HepG2 (cell line): ENCODE data around the gene DNPH1. TPM values are rescaled to one million over a fixed set of nuclear protein-coding genes. Genes with fewer than 3 reads are reported as not detected.

Source experiments
- ETV6 ChIP-seq: sonication (generic); formaldehyde crosslinking; conservative IDR thresholded peaks from 2 replicates; pipeline ENCODE4 v1.4.0; 2020; ENCODE audit warnings: missing genetic modification reagents
- FOXO1 ChIP-seq: sonication (generic); formaldehyde crosslinking; IDR thresholded peaks from 2 replicates; pipeline ENCODE4 v1.4.0; 2020; ENCODE audit warnings: missing genetic modification reagents
- POLR2A ChIP-seq, 2 experiments: IDR thresholded peaks; 2 replicates each; pipeline ENCODE4 v1.6.1; 2011; ENCODE audit warnings: low read depth in 2 of 2, low read length in 2 of 2, mild to moderate bottlenecking in 1 of 2, moderate library complexity in 1 of 2; ENCODE audit not compliant: insufficient read depth in 1 of 2
- ZNF274 ChIP-seq: sonication (generic); formaldehyde crosslinking; IDR thresholded peaks from 2 replicates; pipeline ENCODE4 v1.5.1; 2020; ENCODE audit warnings: mild to moderate bottlenecking, missing genetic modification reagents
- ZSCAN25 ChIP-seq: sonication (generic); formaldehyde crosslinking; IDR thresholded peaks from 2 replicates; pipeline ENCODE4 v1.8.0; 2022; ENCODE audit warnings: mild to moderate bottlenecking, missing genetic modification reagents
- polyA plus RNA-seq, 8 experiments: library from polyadenylated mRNA; depleted of rRNA in 3 of 8; stranded (reverse) in 7 of 8; unstranded in 1 of 8; fragments of >200 nt; fragmentation: Illumina TruSeq in 4 of 8; extraction: Trizol in 4 of 8; gene quantifications; 2 replicates each; pipeline versions ENCODE4 v1.2.1 to v1.2.3, GENCODE V29; 2011 to 2016; ENCODE audit warnings: low read depth in 4 of 8, missing spikeins in 1 of 8, mixed read lengths in 1 of 8; ENCODE audit not compliant: insufficient read depth in 1 of 8
- total RNA-seq, 5 experiments: library from RNA; depleted of rRNA; stranded (reverse); fragments of >200 nt; fragmentation: Illumina TruSeq; extraction: Trizol; gene quantifications; 2 replicates each; pipeline ENCODE4 v1.2.3, GENCODE V29; 2016; ENCODE audit warnings: low read depth in 1 of 5
- TF ChIP-seq, protein P1 (sequence below), 2 experiments: fragments of 450-650 bp in 1 of 2; sonication (generic) in 1 of 2; formaldehyde crosslinking in 1 of 2; IDR thresholded peaks; 2 replicates each; pipeline versions ENCODE4 v1.6.1 to v1.8.0; 2016 to 2022; ENCODE audit warnings: antibody characterized with exemption in 1 of 2, mild to moderate bottlenecking in 1 of 2, missing genetic modification reagents in 1 of 2
- TF ChIP-seq, protein P2 (sequence below): sonication (generic); formaldehyde crosslinking; IDR thresholded peaks from 2 replicates; pipeline ENCODE4 v1.5.0; 2020; ENCODE audit warnings: mild to moderate bottlenecking, missing genetic modification reagents
- TF ChIP-seq, protein P3 (sequence below): sonication (generic); formaldehyde crosslinking; IDR thresholded peaks from 2 replicates; pipeline ENCODE4 v1.5.0; 2020; ENCODE audit warnings: mild to moderate bottlenecking, missing genetic modification reagents, borderline replicate concordance
- TF ChIP-seq, protein P4 (sequence below): sonication (generic); formaldehyde crosslinking; conservative IDR thresholded peaks from 2 replicates; pipeline ENCODE4 v1.5.0; 2020; ENCODE audit warnings: missing genetic modification reagents

Gene DNPH1
- total and polyA plus RNA-seq, 2 of the 13 experiments (the other 11 are each of a cell fraction or from before 2014, with no cell fraction given): 56.5 to 75.1 TPM

DNA sequence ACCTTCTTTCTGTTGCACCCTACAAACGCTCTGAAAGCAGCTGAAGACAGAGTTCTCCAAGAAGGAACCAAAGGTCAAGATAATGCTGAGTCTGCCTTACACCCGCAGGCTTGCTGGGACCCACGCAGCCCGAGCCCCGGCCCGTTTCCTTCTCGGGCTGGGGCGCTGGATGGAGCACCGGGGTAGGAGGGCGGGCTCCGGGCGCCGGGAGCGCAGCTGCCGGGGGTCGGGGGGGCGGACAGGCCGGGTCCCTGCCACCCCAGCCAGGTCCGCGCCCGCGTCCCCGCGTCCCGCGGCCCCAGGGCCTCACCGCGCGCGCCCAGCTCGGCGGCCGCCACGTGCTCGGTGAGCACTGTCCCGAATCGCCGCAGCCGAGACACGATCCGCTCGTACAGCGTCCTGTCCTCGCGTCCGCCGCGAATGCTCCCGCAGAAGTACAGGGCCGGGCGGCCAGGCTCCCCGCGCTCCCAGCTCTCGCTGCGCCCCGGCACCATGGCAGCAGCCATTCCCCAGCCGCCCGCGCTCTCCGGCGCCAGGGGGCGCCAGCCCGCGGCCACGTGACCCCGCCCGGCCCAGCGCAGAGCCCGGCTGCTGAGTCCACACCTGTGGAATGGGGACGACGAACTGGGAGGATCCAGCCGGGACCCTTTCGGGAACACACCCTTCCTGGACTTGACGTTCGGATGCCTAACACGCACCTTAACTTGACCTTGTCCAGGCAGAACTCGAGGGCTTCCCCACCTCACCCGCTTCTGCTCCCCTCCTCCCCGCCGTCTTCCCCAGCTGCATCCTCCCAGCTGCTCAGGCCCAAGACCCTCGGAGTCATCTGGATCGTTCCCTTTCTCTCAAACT, at the start of gene DNPH1 (continued):
- TF ChIP-seq, protein P1, sequence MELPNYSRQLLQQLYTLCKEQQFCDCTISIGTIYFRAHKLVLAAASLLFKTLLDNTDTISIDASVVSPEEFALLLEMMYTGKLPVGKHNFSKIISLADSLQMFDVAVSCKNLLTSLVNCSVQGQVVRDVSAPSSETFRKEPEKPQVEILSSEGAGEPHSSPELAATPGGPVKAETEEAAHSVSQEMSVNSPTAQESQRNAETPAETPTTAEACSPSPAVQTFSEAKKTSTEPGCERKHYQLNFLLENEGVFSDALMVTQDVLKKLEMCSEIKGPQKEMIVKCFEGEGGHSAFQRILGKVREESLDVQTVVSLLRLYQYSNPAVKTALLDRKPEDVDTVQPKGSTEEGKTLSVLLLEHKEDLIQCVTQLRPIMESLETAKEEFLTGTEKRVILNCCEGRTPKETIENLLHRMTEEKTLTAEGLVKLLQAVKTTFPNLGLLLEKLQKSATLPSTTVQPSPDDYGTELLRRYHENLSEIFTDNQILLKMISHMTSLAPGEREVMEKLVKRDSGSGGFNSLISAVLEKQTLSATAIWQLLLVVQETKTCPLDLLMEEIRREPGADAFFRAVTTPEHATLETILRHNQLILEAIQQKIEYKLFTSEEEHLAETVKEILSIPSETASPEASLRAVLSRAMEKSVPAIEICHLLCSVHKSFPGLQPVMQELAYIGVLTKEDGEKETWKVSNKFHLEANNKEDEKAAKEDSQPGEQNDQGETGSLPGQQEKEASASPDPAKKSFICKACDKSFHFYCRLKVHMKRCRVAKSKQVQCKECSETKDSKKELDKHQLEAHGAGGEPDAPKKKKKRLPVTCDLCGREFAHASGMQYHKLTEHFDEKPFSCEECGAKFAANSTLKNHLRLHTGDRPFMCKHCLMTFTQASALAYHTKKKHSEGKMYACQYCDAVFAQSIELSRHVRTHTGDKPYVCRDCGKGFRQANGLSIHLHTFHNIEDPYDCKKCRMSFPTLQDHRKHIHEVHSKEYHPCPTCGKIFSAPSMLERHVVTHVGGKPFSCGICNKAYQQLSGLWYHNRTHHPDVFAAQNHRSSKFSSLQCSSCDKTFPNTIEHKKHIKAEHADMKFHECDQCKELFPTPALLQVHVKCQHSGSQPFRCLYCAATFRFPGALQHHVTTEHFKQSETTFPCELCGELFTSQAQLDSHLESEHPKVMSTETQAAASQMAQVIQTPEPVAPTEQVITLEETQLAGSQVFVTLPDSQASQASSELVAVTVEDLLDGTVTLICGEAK (IDR thresholded peaks at IDR 0.05): no peak
- TF ChIP-seq, protein P1 (CRISPR knock-in tag; IDR thresholded peaks at IDR 0.05): peak; percentile 86
- TF ChIP-seq FOXO1 (CRISPR knock-in tag): peak; percentile 60
- peak; percentile 94; the same call in 1 of the 2 replicates for TF ChIP-seq ETV6
- TF ChIP-seq, protein P2, sequence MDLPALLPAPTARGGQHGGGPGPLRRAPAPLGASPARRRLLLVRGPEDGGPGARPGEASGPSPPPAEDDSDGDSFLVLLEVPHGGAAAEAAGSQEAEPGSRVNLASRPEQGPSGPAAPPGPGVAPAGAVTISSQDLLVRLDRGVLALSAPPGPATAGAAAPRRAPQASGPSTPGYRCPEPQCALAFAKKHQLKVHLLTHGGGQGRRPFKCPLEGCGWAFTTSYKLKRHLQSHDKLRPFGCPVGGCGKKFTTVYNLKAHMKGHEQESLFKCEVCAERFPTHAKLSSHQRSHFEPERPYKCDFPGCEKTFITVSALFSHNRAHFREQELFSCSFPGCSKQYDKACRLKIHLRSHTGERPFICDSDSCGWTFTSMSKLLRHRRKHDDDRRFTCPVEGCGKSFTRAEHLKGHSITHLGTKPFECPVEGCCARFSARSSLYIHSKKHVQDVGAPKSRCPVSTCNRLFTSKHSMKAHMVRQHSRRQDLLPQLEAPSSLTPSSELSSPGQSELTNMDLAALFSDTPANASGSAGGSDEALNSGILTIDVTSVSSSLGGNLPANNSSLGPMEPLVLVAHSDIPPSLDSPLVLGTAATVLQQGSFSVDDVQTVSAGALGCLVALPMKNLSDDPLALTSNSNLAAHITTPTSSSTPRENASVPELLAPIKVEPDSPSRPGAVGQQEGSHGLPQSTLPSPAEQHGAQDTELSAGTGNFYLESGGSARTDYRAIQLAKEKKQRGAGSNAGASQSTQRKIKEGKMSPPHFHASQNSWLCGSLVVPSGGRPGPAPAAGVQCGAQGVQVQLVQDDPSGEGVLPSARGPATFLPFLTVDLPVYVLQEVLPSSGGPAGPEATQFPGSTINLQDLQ (CRISPR knock-in tag): peak; percentile 93; the same call in 1 of the 2 replicates
- peak; percentile 21; the same call in 1 of the 2 replicates for TF ChIP-seq ZNF274
- TF ChIP-seq, protein P3, sequence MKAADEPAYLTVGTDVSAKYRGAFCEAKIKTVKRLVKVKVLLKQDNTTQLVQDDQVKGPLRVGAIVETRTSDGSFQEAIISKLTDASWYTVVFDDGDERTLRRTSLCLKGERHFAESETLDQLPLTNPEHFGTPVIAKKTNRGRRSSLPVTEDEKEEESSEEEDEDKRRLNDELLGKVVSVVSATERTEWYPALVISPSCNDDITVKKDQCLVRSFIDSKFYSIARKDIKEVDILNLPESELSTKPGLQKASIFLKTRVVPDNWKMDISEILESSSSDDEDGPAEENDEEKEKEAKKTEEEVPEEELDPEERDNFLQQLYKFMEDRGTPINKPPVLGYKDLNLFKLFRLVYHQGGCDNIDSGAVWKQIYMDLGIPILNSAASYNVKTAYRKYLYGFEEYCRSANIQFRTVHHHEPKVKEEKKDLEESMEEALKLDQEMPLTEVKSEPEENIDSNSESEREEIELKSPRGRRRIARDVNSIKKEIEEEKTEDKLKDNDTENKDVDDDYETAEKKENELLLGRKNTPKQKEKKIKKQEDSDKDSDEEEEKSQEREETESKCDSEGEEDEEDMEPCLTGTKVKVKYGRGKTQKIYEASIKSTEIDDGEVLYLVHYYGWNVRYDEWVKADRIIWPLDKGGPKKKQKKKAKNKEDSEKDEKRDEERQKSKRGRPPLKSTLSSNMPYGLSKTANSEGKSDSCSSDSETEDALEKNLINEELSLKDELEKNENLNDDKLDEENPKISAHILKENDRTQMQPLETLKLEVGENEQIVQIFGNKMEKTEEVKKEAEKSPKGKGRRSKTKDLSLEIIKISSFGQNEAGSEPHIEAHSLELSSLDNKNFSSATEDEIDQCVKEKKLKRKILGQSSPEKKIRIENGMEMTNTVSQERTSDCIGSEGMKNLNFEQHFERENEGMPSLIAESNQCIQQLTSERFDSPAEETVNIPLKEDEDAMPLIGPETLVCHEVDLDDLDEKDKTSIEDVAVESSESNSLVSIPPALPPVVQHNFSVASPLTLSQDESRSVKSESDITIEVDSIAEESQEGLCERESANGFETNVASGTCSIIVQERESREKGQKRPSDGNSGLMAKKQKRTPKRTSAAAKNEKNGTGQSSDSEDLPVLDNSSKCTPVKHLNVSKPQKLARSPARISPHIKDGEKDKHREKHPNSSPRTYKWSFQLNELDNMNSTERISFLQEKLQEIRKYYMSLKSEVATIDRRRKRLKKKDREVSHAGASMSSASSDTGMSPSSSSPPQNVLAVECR (CRISPR knock-in tag): peak; percentile 77; the same call in 1 of the 2 replicates
- TF ChIP-seq POLR2A (IDR thresholded peaks at IDR 0.05; ENCODE audit: insufficient read depth in 1 of 2, low read depth in 2 of 2, low read length in 2 of 2): peak; percentile 79 to 84
- peak; percentile 73; the same call in 1 of the 2 replicates for TF ChIP-seq ZSCAN25
- TF ChIP-seq, protein P4, sequence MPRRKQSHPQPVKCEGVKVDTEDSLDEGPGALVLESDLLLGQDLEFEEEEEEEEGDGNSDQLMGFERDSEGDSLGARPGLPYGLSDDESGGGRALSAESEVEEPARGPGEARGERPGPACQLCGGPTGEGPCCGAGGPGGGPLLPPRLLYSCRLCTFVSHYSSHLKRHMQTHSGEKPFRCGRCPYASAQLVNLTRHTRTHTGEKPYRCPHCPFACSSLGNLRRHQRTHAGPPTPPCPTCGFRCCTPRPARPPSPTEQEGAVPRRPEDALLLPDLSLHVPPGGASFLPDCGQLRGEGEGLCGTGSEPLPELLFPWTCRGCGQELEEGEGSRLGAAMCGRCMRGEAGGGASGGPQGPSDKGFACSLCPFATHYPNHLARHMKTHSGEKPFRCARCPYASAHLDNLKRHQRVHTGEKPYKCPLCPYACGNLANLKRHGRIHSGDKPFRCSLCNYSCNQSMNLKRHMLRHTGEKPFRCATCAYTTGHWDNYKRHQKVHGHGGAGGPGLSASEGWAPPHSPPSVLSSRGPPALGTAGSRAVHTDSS (CRISPR knock-in tag): no peak; the same call in 1 of the 2 replicates
